GM19467 (cell line): ENCODE data around the gene ENTHD1.

Experiments
- ATAC-seq: cut with Tn5 transposase; IDR thresholded peaks from one replicate; pipeline ENCODE4 v1.9.1; 2021; ENCODE audit warnings: mild to moderate bottlenecking, moderate library complexity; ENCODE audit not compliant: unreplicated experiment

Gene ENTHD1, protein sequence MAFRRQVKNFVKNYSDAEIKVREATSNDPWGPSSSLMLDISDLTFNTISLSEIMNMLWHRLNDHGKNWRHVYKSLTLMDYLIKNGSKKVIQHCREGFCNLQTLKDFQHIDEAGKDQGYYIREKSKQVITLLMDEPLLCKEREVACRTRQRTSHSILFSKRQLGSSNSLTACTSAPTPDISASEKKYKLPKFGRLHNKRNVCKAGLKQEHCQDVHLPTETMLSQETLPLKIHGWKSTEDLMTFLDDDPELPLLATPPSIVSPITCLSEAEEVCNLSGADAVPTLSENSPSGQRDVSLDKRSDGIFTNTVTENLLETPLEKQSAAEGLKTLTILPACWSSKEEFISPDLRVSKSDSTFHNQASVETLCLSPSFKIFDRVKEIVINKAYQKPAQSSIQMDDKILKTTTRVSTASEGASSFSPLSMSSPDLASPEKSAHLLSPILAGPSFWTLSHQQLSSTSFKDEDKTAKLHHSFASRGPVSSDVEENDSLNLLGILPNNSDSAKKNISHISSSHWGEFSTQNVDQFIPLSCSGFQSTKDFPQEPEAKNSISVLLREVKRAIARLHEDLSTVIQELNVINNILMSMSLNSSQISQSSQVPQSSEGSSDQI

GRCh38 chr22:39893526-39893925 is at the start of gene ENTHD1:
TSS of gene ENTHD1 (minus strand) at chr22:39893760. CDS start at chr22:39887748, 6,012 bp downstream.
- ATAC-seq = no peak

DNA sequence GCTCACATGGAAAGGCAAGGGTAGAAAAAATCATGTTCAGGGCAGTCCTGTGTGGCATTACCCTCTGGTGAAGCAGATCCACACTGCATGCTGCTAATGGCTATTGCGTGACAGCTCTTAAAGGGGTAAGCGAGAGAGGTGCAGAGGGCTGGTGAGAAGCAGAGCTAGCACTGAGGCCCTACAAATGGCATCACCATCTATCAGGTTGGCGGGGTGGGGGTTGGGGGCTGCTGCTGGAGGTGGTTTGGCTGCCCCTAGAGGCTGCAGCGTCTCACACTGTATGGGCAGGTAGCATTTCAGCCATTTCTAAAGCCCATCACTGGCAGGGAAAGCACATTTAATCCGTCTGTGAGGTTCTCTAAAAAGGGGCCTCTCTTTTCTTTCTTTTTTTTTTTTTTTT is 49.8 kb upstream of the ENTHD1 start:
- no peak for ATAC-seq

- no peak for ATAC-seq
Observed at GRCh38 chr22:39942439-39943230, 49.1 kb upstream of the ENTHD1 start.

DNA sequence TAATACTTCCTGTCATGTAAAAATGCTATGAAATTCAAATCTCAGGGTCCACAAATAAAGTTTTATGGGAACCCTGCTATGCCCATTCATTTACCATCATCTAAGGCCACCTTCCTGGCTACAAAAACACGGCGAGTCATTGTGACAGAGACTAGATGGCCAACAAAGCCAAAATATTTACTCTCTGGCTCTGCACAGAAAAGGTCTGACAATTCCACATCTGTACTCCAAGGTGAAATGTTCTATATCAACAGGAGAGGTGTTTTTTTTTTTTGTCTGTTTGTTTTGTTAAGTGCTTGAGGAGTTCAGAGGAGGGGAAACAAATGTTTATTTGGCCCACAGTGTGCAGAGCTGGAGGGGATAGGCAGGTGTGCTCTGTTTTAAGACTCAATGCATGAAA is 48.0 kb upstream of the ENTHD1 start:
- ATAC-seq = no peak

DNA sequence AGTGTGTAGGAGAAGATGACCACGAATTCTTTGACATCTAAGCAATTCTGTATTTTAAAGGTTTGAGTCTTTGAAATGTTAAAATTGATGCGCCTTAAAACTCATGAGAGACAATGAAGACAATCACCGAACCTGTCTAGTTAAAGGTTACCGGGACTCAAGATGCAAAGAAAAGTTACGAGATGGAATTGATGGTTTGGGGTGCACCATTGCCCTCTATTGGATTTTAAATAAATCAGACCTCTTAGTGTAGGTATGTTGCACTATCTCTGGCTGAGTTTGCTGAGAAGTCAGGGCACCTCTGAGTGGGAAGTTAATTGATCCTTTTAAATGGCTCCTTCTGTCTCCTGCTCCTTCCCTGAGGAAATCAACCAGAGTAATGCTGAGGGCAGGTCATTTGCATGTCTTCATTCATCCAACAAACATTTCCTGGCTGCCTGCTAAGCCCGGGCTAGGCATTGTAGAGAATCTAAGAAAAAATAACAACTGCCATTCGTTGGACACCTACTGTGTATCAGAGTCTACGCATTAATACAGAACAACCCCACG is 47.3 kb upstream of the ENTHD1 start:
- no peak for ATAC-seq

GRCh38 chr22:39939830-39940229 is 46.3 kb upstream of the ENTHD1 start:
- ATAC-seq = no peak

DNA sequence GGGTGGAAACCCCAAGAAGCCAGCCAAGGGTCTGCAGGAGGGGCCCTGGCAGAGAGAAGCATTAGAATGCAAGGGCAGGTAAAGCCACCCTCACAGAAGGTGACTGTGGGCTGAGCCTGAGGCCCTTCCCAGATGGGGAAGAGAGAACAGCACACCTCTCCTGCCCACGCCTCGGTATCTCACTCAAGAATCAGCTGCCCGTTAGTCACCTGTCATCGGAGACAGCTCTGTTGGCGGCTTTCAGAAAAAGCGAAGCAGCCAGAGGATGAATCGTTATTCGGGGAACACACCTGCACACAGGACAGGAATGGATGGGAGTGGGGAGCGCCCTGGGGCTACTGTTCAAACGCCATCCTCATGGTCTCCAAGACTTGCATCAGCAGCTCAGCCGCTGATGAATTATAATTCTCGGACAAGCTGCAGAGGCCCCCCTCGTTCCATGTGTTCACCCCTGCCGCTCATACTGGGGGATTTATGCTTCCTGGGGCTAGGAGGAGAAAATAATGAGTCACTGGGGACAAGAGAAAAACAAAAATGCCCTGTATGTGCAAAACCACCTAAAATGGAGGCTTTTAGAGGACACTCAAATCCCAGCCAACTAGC is 45.0 kb upstream of the ENTHD1 start:
- no peak for ATAC-seq

DNA sequence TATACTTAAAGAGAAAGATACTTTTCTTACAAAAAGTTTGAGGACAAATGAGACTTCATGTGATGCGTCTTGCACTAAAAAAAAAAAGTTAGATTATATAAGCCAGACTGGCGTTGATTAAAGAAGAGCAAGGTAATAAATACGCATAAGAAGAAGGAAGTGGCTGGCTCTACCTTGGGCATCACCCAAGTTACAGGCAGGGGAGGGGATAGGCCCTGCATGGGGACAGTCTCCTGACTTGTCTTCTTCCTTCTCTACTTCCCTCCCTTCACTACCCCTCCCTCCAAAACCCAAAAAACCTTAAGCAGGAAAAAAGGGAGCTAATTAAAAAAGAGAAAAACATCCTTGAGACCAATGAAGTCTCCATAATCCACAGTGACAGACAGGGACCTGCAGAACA is 44.3 kb upstream of the ENTHD1 start:
- ATAC-seq = no peak

DNA sequence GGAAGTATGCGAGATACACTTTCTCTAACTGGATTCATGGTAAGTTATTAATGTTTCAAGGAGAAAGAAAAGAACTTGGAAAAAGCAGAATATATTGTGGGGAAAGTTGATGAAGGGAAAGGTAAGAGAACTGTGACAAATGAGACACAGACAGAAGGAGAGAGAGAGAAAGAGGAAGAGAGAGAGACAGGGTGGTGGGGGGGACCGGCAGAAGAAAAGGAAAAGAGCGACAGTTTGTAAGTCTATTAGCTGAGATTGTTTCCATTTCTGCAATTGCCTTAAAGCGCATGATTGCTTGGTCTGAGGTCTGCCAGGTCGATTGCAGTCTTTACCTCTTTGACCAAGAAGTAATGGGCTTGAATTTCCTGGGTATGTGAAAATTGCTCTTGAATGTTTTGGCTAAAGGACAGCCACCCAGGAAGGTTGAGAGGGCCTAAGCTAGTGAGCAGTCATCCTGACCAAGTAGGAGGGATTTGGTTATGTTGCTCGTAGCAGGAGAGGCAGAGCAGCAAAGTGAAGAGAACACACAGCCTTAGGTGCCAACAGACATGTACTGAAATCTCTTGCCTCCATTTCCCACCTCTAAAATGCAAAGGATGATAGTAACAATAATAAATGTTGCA is 43.1 kb upstream of the ENTHD1 start:
- no peak for ATAC-seq

- no peak for ATAC-seq
Observed at GRCh38 chr22:39935612-39936011, 42.1 kb upstream of the ENTHD1 start.

DNA sequence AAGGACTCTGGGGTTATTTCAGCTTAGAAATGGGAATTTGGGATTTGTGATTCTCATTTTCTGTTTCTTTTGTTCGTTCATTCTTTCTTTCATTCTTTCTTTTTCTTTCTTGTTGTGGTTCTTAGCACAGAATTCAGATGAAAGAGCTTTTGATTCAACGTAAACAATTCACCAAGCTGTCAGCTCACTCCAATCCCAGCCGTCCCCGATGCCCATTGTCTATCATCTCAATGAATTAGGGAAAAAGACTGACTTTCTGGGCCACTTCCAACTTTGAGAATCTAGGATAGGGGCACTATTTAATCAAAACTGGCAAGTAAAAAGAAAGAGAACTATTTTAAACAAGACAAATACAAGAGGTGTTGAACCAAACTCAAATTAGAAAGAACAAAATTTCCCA is 41.6 kb upstream of the ENTHD1 start:
- no peak for ATAC-seq

GRCh38 chr22:39933741-39934140 is 40.2 kb upstream of the ENTHD1 start:
- ATAC-seq = no peak

GRCh38 chr22:39932918-39933649 is 39.5 kb upstream of the ENTHD1 start:
- ATAC-seq = no peak

DNA sequence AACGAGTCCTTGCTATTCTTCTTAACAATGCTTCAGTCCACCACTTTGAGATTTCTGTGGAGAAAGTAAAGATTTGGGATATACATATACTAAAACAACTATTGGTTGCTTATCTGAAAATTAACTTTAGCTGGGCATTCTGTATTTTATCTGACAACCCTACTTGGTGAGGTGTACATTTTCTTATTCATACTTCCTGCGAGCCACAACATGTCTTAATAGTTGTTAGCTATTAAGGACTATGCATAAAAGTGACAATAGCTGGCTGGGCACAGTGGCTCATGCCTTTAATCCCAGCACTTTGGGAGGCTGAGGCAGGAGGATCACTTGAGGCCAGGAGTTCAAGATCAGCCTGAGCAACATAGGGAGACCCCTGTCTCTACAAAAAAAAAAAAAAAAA is 38.6 kb upstream of the ENTHD1 start:
- ATAC-seq = no peak

DNA sequence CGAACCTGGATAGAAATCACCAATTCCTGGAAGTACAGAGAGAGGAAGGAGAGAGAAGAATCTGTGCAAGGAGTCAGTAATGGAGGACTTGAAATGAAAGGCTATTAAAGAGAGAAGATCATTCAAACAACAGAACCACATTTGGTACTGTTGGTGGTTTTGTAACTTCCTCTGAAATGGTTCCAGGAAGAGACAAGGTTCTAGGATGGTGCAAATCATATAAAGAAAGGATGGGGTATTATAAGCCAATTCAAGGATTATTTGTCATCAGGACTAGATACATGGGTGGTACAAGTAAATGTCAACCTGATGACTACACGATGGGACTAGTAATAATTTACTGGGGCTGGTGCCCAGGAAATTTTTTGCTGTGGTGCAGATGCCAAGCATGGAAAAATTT is 37.7 kb upstream of the ENTHD1 start:
- no peak for ATAC-seq

GRCh38 chr22:39928536-39929520 is 35.3 kb upstream of the ENTHD1 start:
- no peak for ATAC-seq

GRCh38 chr22:39927544-39927943 is 34.0 kb upstream of the ENTHD1 start:
- ATAC-seq = no peak

- ATAC-seq = no peak
Observed at GRCh38 chr22:39926753-39927152, 33.2 kb upstream of the ENTHD1 start.
